Stimulated activated CD8-positive, alpha-beta memory T cell treated with anti-CD3 and anti-CD28 coated beads, Interleukin-4, amount 100 ng/mL, for 1 hour (primary cell): ENCODE data around the gene SLC22A24.
"Not testable (repeated sequence)": the region's sequence is repeated elsewhere in the genome, so short reads cannot be mapped to it uniquely, and the experiment has no call there.

Source experiments
- DNase-seq, 2 donors: peaks; one replicate each; pipeline ENCODE4 v3.0.0-alpha.2; 2020; ENCODE audit warnings: low read depth in 2 of 2, low spot score in 1 of 2

SLC22A24 gene

DNA sequence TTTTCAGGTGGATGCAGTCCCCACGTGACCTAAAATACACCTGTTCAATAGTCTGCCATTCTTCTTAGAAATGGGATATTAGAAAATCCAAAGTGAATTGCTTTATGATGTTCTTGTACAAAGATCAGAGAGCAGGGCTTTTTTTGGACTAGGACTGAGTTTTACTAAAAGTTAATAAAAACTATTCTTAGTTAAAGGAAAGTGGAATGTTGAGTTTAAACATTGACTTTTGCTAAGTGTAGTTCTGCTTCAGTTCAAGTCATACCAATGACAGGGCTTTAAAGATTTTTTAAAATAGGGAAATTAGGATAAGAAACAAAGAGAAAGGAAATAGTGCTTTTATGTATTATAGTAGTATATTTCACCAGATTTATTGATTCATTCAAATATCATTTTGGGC lies at the start of gene SLC22A24:
Gene SLC22A24, minus strand, starts transcription at position 101 of the 400 bp plus-strand sequence. CDS start 442 bp downstream, outside the sequence.
- DNase-seq = no peak

DNA sequence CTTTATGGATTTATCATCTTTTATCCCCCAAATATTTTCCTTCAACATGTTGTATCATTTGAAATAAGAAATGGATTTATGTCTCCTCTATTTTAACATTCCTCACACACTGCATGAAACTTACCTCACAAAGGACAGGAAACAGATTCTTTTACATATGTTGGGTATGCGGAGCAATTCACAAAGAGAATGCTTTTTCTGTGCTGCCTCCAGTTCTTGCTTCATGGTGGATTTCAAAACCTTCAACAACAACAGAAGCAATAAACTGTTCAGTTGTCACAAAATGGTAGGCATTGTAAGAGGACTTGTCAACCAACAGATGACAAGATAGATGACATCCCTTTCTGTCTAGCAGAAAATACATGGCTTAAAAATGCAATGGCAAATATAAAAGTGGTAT lies 36.5 kb upstream of the SLC22A24 start:
- DNase-seq = no peak

DNA sequence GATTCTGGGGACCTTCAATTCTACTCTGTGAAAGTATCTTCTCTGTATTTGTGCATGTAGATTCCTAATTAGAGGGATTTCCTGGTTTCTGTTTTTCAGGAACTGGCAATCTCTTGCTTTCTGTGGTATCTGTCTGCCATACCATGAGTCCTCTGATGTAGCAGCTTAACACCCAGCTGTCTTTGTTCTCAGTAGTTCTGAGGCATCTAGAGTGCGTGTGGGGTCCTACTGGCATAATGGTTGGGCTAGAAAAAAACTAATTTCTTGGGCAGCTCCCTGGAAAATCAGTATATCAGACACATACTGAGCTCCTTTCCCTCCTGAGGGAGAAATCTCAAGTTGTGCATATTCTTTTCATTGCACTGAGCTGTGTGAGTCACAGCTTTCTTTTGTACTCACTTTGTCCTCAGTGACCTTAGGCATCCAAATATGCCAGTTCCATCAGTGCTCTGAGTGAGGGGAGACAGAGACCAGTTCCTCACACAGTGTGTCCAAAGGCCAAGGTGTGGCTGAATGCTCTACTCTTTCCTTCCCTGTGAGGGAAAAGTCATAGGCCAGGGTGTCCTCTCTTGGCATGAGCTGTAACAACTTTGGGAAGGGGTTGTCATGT lies 35.5 kb upstream of the SLC22A24 start:
- DNase-seq = no peak

DNA sequence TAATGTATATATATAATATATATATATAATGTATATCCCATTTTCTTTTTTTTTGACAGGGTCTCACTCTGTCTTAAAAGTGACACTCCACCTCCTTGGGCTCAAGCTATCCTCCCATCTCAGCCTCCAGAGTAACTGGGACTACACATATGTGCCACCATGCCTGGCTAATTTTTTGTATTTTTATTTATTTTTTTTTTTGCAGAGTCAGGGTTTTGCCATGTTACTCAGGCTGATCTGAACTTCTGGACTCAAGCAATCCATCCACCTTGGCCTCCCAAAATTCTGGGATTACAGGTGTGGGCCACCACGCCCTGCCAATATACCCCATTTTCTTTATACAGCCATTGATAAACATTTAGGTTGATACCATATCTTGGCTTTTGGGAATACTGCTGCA lies 33.9 kb upstream of the SLC22A24 start:
- DNase-seq = no peak

DNA sequence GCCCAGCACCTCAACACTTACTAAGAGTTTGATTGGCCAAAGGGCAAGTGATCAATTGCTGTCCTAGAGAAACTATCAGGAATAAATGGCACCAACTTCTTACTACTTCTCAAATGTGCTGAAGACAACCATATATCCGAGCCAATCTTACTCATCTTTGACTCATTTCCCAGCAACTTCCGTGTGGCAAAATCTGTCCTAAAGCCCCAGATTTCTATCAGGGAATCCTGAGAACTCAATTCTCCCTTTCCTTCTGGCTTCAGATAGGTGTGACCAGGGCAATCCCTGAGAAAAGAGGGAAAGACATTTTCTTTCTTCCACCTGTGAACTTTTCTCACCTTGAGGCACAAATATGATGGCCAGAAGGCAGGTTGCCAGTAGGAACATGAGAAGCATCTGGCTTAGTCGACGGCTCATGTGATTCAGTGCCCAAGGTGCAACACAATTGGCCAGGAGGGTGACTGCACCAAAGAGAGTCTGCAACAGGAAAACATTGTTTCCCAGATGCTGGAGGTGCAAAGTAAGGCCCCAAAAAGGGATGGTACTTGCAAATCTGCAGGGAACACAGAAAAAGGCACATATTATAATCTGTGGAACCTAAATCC lies 21.8 kb upstream of the SLC22A24 start:
- no peak for DNase-seq

- DNase-seq = no peak
Measured at GRCh38 chr11:63155794-63156193, 11.8 kb upstream of the SLC22A24 start.

GRCh38 chr11:63146581-63146980 lies 2.6 kb upstream of the SLC22A24 start:
- no peak for DNase-seq

GRCh38 chr11:63142459-63142858 lies 1.6 kb downstream of the SLC22A24 start:
- DNase-seq = no peak

DNA sequence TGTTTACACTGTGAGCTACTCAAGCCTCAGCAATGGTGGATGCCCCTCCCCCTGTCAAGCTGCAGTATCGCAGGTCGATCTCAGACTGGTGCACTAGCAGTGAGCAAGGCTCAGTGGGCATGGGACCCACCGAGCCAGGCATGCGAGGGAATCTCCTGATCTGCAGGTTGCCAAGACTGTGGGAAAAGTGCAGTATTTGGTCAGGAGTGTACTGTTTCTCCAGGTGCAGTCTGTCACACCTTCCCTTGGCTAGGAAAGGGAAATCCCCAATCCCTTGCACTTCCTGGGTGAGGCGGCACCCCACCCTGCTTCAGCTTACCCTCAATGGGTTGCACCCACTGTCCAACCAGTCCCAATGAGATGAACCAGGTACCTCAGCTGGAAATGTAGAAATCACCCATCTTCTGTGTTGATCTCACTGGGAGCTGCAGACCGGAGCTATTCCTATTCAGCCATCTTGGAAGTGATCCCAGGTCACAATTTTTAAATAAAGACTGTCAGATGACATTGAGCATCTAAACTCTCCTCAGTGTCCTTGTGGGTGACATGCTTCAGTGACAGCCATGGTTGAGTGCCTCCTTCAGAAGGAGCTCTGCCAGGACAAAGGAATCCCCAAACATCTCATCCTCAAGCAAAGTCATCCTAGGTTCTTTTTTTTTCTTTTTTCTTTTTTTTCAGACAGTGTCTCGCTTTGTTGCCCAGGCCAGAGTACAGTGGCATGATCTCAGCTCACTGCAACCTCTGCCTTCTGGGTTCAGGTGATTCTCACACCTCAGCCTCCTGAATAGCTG lies 10.8 kb downstream of the SLC22A24 start:
- no peak for DNase-seq

- DNase-seq = no peak
Measured at GRCh38 chr11:63099555-63099954, 44.5 kb downstream of the SLC22A24 start.

DNA sequence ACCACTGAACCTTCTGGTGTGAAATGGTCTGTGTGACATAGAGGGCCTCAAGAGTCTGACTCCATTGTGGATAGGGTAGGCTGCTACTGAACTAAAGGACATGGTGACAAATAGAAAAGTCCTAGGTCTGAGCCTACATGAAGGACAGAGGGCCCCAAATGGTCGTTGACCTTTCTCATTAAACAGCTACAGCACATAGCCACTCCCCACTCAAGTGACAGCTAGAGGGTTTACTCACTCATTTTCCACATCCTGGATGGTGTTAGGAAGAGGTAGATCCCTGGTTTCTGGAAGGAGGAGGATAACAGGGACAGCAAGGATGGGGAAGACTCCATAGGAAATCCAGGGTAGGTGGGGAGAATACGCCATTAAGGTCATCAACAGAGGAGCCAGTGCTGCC lies 63.3 kb downstream of the SLC22A24 start:
- DNase-seq = no peak

DNA sequence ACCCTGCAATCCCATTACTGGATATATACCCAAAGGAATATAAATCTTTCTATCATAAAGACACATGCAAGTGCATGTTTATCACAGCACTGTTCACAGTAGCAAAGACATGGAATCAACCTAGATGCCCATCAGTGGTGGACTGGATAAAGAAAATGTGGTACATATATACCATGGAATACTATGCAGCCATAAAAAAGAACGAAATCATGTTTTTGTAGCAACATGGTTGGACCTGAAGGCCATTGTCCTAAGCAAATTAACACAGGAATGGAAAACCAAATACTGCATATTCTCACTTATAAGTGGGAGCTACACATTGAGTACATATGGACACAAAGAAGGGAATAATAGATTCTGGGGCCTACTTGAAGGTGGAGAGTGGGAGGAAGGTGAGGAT lies 97.8 kb downstream of the SLC22A24 start:
- not testable (repeated sequence) for DNase-seq

DNA sequence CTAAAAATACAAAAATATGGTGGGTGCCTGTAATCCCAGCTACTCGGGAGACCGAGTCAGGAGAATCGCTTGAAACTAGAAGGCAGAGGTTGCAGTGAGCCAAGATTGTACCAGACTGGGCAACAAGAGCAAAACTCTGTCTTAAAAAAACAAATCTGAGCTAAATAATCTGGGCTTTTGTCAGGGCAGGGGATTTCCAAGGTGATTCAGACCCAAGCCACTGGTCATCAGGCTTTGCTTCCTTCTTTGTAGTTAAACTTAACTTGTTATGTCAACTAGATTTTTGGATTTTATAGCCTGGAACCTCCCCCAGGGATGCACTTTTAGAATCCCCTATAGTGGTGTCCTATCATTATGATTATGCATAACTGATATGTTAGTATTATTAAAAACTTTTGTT lies 101.4 kb downstream of the SLC22A24 start:
- no peak for DNase-seq

GRCh38 chr11:63032457-63032856 lies 111.6 kb downstream of the SLC22A24 start:
- DNase-seq = no peak
